Natural killer cell (primary cell): Measurements from ENCODE around the gene CNNM3. TPM values are rescaled to one million over a fixed set of nuclear protein-coding genes. Genes with fewer than 3 reads are reported as not detected.

Source experiments
- ATAC-seq, 3 donors: fragments of 150-1000 bp in 2 of 3; fragments of 200-7000 bp in 1 of 3; cut with Tn5 transposase; 1 replicate in 1 of 3; 2 replicates in 2 of 3; pipeline ENCODE4 v1.10.0; 2021; ENCODE audit warnings: mild to moderate bottlenecking in 2 of 3, moderate library complexity in 2 of 3
- DNase-seq, 2 donors: peaks; one replicate each; pipeline versions ENCODE4 v3.0.0 to v3.0.0-alpha.2; 2013 to 2021; ENCODE audit warnings: mixed read lengths in 1 of 2
- H3K27ac ChIP-seq: one replicate; pipeline ENCODE4 v1.5.1; 2013; ENCODE audit warnings: mild to moderate bottlenecking, low read length
- H3K27me3 ChIP-seq: one replicate; pipeline ENCODE4 v1.6.1; 2013; ENCODE audit warnings: low read length; ENCODE audit not compliant: control insufficient read depth, insufficient read depth
- H3K36me3 ChIP-seq: one replicate; pipeline ENCODE4 v1.6.1; 2013; ENCODE audit warnings: low read length; ENCODE audit not compliant: control insufficient read depth, insufficient read depth
- H3K4me1 ChIP-seq: one replicate; pipeline ENCODE4 v1.6.1; 2013; ENCODE audit warnings: low read length; ENCODE audit not compliant: control insufficient read depth, insufficient read depth
- H3K4me3 ChIP-seq: one replicate; pipeline ENCODE4 v1.5.1; 2013; ENCODE audit warnings: low read length
- H3K9me3 ChIP-seq: one replicate; pipeline ENCODE4 v1.6.1; 2013; ENCODE audit warnings: low read length; ENCODE audit not compliant: control insufficient read depth, insufficient read depth
- H3K27ac Mint-ChIP-seq, 2 donors: one replicate each; pipeline ENCODE4 v1.8.0; 2022; ENCODE audit warnings: mild to moderate bottlenecking in 2 of 2, mixed read lengths in 2 of 2, moderate library complexity in 1 of 2
- H3K27me3 Mint-ChIP-seq, 2 donors: one replicate each; pipeline ENCODE4 v1.8.0; 2022; ENCODE audit warnings: low read depth in 2 of 2, mixed read lengths in 2 of 2
- H3K36me3 Mint-ChIP-seq: one replicate; pipeline ENCODE4 v1.8.0; 2022; ENCODE audit warnings: mixed read lengths
- H3K4me1 Mint-ChIP-seq, 2 donors: one replicate each; pipeline ENCODE4 v1.8.0; 2022; ENCODE audit warnings: mixed read lengths in 2 of 2
- H3K4me3 Mint-ChIP-seq: one replicate; pipeline ENCODE4 v1.8.0; 2022; ENCODE audit warnings: mild to moderate bottlenecking, moderate library complexity, mixed read lengths
- H3K9me3 Mint-ChIP-seq, 2 donors: one replicate each; pipeline ENCODE4 v1.8.0; 2022; ENCODE audit warnings: mixed read lengths in 2 of 2
- WGBS: methylation state at CpG from one replicate; pipeline ENCODE4 v1.1.7; 2013; ENCODE audit warnings: missing lambda C conversion rate; ENCODE audit not compliant: insufficient coverage; 5-methylcytosine and 5-hydroxymethylcytosine counted together
- intact Hi-C: fragments of 100-400 bp; cut with micrococcal nuclease; formaldehyde crosslinking; loops from one replicate; pipeline ENCODE4 v1.14.2; 2022
- total RNA-seq, 4 donors: library from RNA; stranded (reverse); fragments of 120-200 nt in 1 of 4; gene quantifications; one replicate each; pipeline versions ENCODE4 v1.2.3 to v1.2.4, GENCODE V29; 2013 to 2022
- TF ChIP-seq, protein P1 (sequence below): fragments of 200-600 bp; IDR thresholded peaks from one replicate; pipeline ENCODE4 v1.8.0; 2022; ENCODE audit warnings: antibody characterized with exemption

The CNNM3 gene
- total RNA-seq, 3 donors from 2014 or later (not counting 1 experiment from before 2014, with no cell fraction given) = 33.8 to 55.2 (median 45.6) TPM

DNA sequence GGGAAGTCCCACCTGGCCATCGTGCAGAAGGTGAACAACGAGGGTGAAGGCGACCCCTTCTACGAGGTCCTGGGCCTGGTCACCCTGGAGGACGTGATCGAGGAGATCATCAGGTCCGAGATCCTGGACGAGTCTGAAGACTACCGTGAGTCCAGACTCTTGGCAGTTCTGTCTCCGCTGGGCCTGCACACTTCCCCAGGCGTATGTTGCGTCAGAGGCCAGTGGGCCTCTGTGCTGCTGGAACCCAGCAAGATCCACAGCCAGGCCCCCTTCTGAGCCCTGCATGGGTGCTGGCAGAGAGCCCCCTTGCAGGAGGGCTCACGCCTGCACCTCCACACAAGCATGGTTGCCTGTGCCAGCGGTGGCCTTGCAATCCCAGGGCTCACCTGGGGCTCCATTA is 9.0 kb downstream of the CNNM3 start:
- Histone ChIP-seq H3K36me3 (peaks cover 55% of the 10 kb centered on the region), H3K9me3 (no peaks in the 10 kb centered on the region), H3K4me3 (no peak overlapping the region), H3K4me1 (peaks cover 10% of the 10 kb centered on the region), H3K27ac (no peak overlapping the region), H3K27me3 (no peaks in the 10 kb centered on the region)
- Mint-ChIP-seq H3K4me3 (no peak overlapping the region), H3K27me3 (no peaks in the 10 kb centered on the region), H3K36me3 (peaks cover 8% of the 10 kb centered on the region), H3K27ac (no peak overlapping the region), H3K4me1 (peaks cover 19 to 38% of the 10 kb centered on the region in 2 donors), H3K9me3 (no peaks in the 10 kb centered on the region)
- ATAC-seq (no peak), DNase-seq (no peak)
- TF ChIP-seq, protein P1, sequence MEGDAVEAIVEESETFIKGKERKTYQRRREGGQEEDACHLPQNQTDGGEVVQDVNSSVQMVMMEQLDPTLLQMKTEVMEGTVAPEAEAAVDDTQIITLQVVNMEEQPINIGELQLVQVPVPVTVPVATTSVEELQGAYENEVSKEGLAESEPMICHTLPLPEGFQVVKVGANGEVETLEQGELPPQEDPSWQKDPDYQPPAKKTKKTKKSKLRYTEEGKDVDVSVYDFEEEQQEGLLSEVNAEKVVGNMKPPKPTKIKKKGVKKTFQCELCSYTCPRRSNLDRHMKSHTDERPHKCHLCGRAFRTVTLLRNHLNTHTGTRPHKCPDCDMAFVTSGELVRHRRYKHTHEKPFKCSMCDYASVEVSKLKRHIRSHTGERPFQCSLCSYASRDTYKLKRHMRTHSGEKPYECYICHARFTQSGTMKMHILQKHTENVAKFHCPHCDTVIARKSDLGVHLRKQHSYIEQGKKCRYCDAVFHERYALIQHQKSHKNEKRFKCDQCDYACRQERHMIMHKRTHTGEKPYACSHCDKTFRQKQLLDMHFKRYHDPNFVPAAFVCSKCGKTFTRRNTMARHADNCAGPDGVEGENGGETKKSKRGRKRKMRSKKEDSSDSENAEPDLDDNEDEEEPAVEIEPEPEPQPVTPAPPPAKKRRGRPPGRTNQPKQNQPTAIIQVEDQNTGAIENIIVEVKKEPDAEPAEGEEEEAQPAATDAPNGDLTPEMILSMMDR = no peak
- intact Hi-C loops = no loop called here
- 97% methylated on average over 14 of the region's 14 CpGs for WGBS

DNA sequence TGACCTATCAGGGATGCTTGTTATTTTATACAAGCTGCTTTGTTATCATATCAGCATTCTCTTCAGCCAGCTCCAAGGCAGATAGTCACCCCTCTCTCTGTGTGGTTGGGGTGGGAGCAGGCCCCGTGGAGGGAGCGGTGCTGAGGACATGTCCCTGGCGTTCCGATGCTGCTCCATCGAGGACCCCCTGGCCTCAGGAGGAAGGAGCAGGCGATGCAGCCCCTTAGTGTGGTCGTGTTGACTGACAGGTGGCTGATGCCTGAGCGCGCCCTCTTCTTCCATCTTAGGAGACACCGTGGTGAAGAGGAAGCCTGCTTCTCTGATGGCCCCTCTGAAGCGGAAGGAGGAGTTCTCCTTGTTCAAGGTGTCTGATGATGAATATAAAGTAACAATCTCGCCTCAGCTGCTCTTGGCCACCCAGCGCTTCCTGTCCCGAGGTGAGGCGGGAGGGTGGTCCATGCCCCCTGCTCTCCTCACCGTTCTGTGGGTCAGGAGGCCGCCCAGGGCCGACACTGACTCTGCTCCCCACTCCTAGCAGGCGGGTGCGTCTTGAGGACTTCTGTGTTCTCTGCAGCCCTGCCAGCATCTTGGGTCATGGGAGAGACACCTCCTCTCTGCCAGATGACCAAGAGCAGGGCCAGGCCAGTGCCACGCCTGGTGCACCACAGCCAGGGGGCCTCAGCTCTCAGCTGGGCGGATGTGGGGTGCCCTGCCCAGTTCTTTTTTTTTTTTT is 10.6 kb downstream of the CNNM3 start:
- TF ChIP-seq, protein P1 = no peak
- Histone ChIP-seq H3K27me3 (no peaks in the 10 kb centered on the region), H3K4me1 (no peaks in the 10 kb centered on the region), H3K9me3 (no peaks in the 10 kb centered on the region), H3K36me3 (peaks cover 71% of the 10 kb centered on the region), H3K4me3 (no peak overlapping the region), H3K27ac (no peak overlapping the region)
- intact Hi-C loops = no loop called here
- H3K4me1 Mint-ChIP-seq = peaks cover 4 to 23% of the 10 kb centered on the region in 2 donors
- H3K4me3 Mint-ChIP-seq = no peak overlapping the region
- no peak overlapping the region for H3K27ac Mint-ChIP-seq
- peaks cover 9% of the 10 kb centered on the region for H3K36me3 Mint-ChIP-seq
- no peaks in the 10 kb centered on the region for H3K27me3 Mint-ChIP-seq
- WGBS = 92% methylated on average over 21 of the region's 22 CpGs
- ATAC-seq (no peak), DNase-seq (no peak)
- H3K9me3 Mint-ChIP-seq = no peaks in the 10 kb centered on the region

DNA sequence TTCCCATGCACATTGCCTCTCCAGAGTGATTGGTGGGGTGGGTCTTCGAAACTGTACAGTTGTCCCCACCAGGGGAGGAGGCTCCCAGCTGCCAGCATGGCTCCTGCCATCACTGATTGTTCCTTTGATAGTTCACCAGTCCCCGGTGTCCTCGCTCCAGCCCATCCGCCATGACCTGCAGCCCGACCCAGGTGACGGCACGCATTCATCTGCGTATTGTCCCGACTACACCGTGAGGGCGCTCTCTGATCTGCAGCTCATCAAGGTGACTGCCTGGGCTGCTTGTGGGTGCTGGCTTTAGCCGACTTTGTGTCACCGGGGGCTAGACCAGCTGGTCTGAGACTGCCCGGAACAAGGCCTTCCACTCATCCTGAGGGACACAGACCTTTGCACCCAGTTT is 12.4 kb downstream of the CNNM3 start:
- intact Hi-C loops = no loop called here
- Mint-ChIP-seq H3K36me3 (peaks cover 14% of the 10 kb centered on the region), H3K4me1 (peaks cover 0 to 16% of the 10 kb centered on the region in 2 donors), H3K27ac (no peak overlapping the region), H3K27me3 (no peaks in the 10 kb centered on the region), H3K4me3 (no peak overlapping the region), H3K9me3 (no peaks in the 10 kb centered on the region)
- TF ChIP-seq, protein P1 = no peak
- H3K9me3 ChIP-seq = no peaks in the 10 kb centered on the region
- no peaks in the 10 kb centered on the region for H3K27me3 ChIP-seq
- no peak for ATAC-seq
- H3K4me3 ChIP-seq = no peak overlapping the region
- H3K36me3 ChIP-seq = peaks cover 75% of the 10 kb centered on the region
- 97% methylated on average over 14 of the region's 14 CpGs for WGBS
- H3K4me1 ChIP-seq = no peaks in the 10 kb centered on the region
- H3K27ac ChIP-seq = no peak overlapping the region
- DNase-seq = no peak

DNA sequence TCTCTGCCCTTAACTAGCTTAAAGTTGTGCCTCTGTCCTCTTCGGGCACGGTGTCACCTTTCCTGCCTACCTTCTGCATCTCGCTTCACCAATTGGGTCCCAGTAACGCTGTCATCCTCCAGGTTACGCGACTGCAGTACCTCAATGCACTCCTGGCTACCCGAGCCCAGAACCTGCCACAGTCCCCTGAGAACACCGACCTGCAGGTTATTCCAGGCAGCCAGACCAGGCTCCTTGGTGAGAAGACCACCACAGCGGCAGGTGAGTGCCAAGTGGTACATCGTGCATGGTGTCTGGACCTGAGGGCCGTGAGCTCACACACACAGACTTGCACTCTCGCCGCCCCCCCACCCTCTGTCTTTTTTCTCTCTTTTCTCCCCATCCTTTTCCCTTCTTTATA is 12.8 kb downstream of the CNNM3 start:
- peaks cover 0 to 16% of the 10 kb centered on the region in 2 donors for H3K4me1 Mint-ChIP-seq
- H3K9me3 Mint-ChIP-seq = no peaks in the 10 kb centered on the region
- DNase-seq (no peak), ATAC-seq (no peak)
- H3K4me1 ChIP-seq = no peaks in the 10 kb centered on the region
- TF ChIP-seq, protein P1 = no peak
- WGBS = 97% methylated on average over 11 of the region's 13 CpGs
- no peaks in the 10 kb centered on the region for H3K27me3 Mint-ChIP-seq
- no peaks in the 10 kb centered on the region for H3K27me3 ChIP-seq
- H3K27ac Mint-ChIP-seq = no peak overlapping the region
- no peak overlapping the region for H3K27ac ChIP-seq
- intact Hi-C loops = no loop called here
- H3K36me3 Mint-ChIP-seq = peaks cover 14% of the 10 kb centered on the region
- H3K4me3 ChIP-seq = no peak overlapping the region
- H3K4me3 Mint-ChIP-seq = no peak overlapping the region
- H3K9me3 ChIP-seq = no peaks in the 10 kb centered on the region
- peaks cover 74% of the 10 kb centered on the region for H3K36me3 ChIP-seq
